Fibroblast of lung (primary cell): ENCODE data around the gene LZTR1.

Experiments
- CTCF ChIP-seq, 2 donors: IDR thresholded peaks in 1 of 2; conservative IDR thresholded peaks in 1 of 2; 1 replicate in 1 of 2; 2 replicates in 1 of 2; pipeline ENCODE4 v1.5.1; 2011 to 2012; ENCODE audit warnings: low read length in 2 of 2, control low read depth in 1 of 2, inconsistent platforms in 1 of 2, low read depth in 1 of 2, mild to moderate bottlenecking in 1 of 2
- EZH2 ChIP-seq: IDR thresholded peaks from 2 replicates; pipeline ENCODE4 v1.5.1; 2012; ENCODE audit warnings: low read length, control low read depth, mild to moderate bottlenecking; ENCODE audit errors: missing control alignments

- TF ChIP-seq EZH2 (no peak), CTCF (conservative IDR thresholded peaks at IDR 0.05 in 1 of 2, IDR thresholded peaks at IDR 0.05 in 1 of 2; ENCODE audit: low read depth in 1 of 2, low read length in 2 of 2) (no peak)
These were observed 35.8 kb upstream of the LZTR1 start for GRCh38 chr22:20946080-20946986.
